ENCODE data around the gene EIF5. TPM values are rescaled to one million over a fixed set of nuclear protein-coding genes. Genes with fewer than 3 reads are reported as not detected.

EIF5 gene
- total RNA-seq, 1 experiment from 2014 or later, result 356 TPM

DNA sequence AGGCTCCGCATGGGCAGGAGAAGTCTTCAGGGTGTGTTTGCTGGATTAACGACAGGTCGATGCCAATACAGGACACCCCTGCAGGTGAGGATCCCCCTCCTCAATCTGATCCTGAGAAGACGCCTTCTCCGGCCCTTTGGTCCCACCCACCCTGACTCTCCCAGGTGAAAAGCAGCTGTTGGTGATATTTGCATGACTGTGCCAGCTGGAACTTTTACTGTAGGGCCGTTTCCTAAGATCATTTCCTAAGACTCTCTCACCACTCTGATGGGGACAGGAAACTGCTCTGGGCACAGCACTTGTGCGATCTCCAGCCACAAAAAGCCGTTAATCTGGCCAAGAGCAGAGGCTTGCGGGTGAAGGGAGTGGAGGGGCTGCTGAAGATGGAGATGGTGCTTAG is 16.8 kb upstream of the EIF5 start:
- no peaks in the 10 kb centered on the region; the same call in 1 of the 2 replicates for H3K27me3 Mint-ChIP-seq (ENCODE audit: low read depth)
- no peak overlapping the region for H2BK5ac ChIP-seq (ENCODE audit: insufficient read length, low read length)
- no peaks in the 10 kb centered on the region for H3K9me3 ChIP-seq (ENCODE audit: control insufficient read depth, low read depth, low read length)
- no peak overlapping the region for H3K56ac ChIP-seq (ENCODE audit: insufficient read length, low read depth, low read length)
- no peak overlapping the region for H2BK20ac ChIP-seq (ENCODE audit: low read depth, low read length, poor library complexity, severe bottlenecking)
- H3K23me2 ChIP-seq (ENCODE audit: insufficient read length, low read depth, low read length, poor library complexity, severe bottlenecking), result no peaks in the 10 kb centered on the region
- H2AK5ac ChIP-seq (ENCODE audit: insufficient read length, low read length), result no peak overlapping the region
- DNase-seq, result peak; percentile 63
- H4K20me1 ChIP-seq (ENCODE audit: control insufficient read depth, insufficient read depth, insufficient read length), result no peaks in the 10 kb centered on the region
- H4K8ac ChIP-seq (replicated peaks; ENCODE audit: insufficient read length, low read depth, low read length), result no peak overlapping the region
- no peak overlapping the region for H3K14ac ChIP-seq (ENCODE audit: insufficient read depth, low read length)
- no peaks in the 10 kb centered on the region for H3K79me1 ChIP-seq (ENCODE audit: insufficient read depth, low read depth, low read length, poor library complexity, severe bottlenecking)
- H3K9me3 Mint-ChIP-seq, result no peaks in the 10 kb centered on the region; a peak in 1 of 5 replicates
- peak overlapping the region in 1 of 2 experiments; percentile 72; a peak in 2 of 5 replicates for H3K4me3 Mint-ChIP-seq
- H3K27me3 ChIP-seq (ENCODE audit: insufficient read depth, low read length), result no peaks in the 10 kb centered on the region
- H3K27ac ChIP-seq (ENCODE audit: insufficient read length, low read depth, low read length), result no peak overlapping the region
- no peak overlapping the region for H3K18ac ChIP-seq (ENCODE audit: insufficient read length, low read depth, low read length)
- H3K4me2 ChIP-seq (ENCODE audit: insufficient read depth, insufficient read length, low read length), result no peak overlapping the region
- no peak overlapping the region for H3K23ac ChIP-seq (ENCODE audit: insufficient read length, low read depth, low read length)
- H3T11ph ChIP-seq (ENCODE audit: low read length), result no peak overlapping the region
- H3K4me1 Mint-ChIP-seq, result peaks cover 27 to 34% of the 10 kb centered on the region in 2 experiments
- H2BK15ac ChIP-seq (ENCODE audit: low read depth, low read length), result no peak overlapping the region
- peaks cover 7% of the 10 kb centered on the region for H3K4me1 ChIP-seq (ENCODE audit: insufficient read depth, low read length)
- no peaks in the 10 kb centered on the region for H3K36me3 Mint-ChIP-seq (ENCODE audit: insufficient read depth in 1 of 3, low read depth in 3 of 3)
- no peak overlapping the region for H2BK12ac ChIP-seq (ENCODE audit: insufficient read length, low read depth, low read length)
- no peak overlapping the region for H3K4ac ChIP-seq (ENCODE audit: low read depth, low read length)
- no peak overlapping the region for H2BK120ac ChIP-seq (ENCODE audit: low read depth, low read length, poor library complexity, severe bottlenecking)
- H4K91ac ChIP-seq (ENCODE audit: insufficient read length, low read depth, low read length), result no peak overlapping the region
- no CpG with 5 or more reads among the region's 9 CpGs for WGBS (ENCODE audit: extremely low coverage, insufficient read length, low lambda C conversion rate)
- H3K27ac Mint-ChIP-seq, result peak overlapping the region; percentile 75 to 95 (median 76); a peak in 5 of 7 replicates
- H2AFZ ChIP-seq (ENCODE audit: low read length), result no peak overlapping the region
- TF ChIP-seq, protein P1, sequence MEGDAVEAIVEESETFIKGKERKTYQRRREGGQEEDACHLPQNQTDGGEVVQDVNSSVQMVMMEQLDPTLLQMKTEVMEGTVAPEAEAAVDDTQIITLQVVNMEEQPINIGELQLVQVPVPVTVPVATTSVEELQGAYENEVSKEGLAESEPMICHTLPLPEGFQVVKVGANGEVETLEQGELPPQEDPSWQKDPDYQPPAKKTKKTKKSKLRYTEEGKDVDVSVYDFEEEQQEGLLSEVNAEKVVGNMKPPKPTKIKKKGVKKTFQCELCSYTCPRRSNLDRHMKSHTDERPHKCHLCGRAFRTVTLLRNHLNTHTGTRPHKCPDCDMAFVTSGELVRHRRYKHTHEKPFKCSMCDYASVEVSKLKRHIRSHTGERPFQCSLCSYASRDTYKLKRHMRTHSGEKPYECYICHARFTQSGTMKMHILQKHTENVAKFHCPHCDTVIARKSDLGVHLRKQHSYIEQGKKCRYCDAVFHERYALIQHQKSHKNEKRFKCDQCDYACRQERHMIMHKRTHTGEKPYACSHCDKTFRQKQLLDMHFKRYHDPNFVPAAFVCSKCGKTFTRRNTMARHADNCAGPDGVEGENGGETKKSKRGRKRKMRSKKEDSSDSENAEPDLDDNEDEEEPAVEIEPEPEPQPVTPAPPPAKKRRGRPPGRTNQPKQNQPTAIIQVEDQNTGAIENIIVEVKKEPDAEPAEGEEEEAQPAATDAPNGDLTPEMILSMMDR (conservative IDR thresholded peaks at IDR 0.05), result no peak
- no peak overlapping the region for H3K9ac ChIP-seq (ENCODE audit: extremely low read depth, insufficient read length, low read length)
- no peaks in the 10 kb centered on the region for H3K79me2 ChIP-seq (ENCODE audit: insufficient read depth, low read length)
- no peak overlapping the region for H4K5ac ChIP-seq (ENCODE audit: insufficient read length, low read depth, low read length)

Data from H9 (cell line).